Measurements from ENCODE around the gene CNRIP1. TPM values are rescaled to one million over a fixed set of nuclear protein-coding genes. Genes with fewer than 3 reads are reported as not detected.

The CNRIP1 gene
- total RNA-seq, 1 experiment from 2014 or later = not detected

GRCh38 chr2:68366083-68366560 lies 46.4 kb upstream of the CNRIP1 start:
- CTCF ChIA-PET = interaction anchor here (1.0 kb wide), 1 partner anchor 76 kb away, joined by 3 read pairs; no protein-coding TSS in a partner anchor
- POLR2A ChIA-PET = no interaction called here
- no peak overlapping the region for H3K4me3 ChIP-seq (replicated peaks in 1 of 2; ENCODE audit: low read depth in 1 of 2, low read length in 2 of 2)

More at GRCh38 chr2:68366083-68366560, 46.4 kb upstream of the CNRIP1 start:
- BruUV-seq (replicated peaks) = no TSS peak
- no peaks in the 10 kb centered on the region for H3K79me2 ChIP-seq (ENCODE audit: insufficient read depth, low read length)
- no peak for DNase-seq (ENCODE audit: low read depth, low spot score)
- no peaks in the 10 kb centered on the region for H3K27me3 ChIP-seq (ENCODE audit: insufficient read depth, low read length)
- no peaks in the 10 kb centered on the region for H3K9me2 ChIP-seq (ENCODE audit: insufficient read depth)
- H3K9me3 ChIP-seq (ENCODE audit: control insufficient read depth in 1 of 2, insufficient read depth in 1 of 2, low read depth in 1 of 2, low read length in 2 of 2) = no peaks in the 10 kb centered on the region
- no peak overlapping the region for H3K9ac ChIP-seq (ENCODE audit: low read length)
- no peaks in the 10 kb centered on the region for H3K36me3 ChIP-seq (ENCODE audit: control insufficient read depth in 1 of 2, insufficient read depth in 2 of 2, low read length in 2 of 2)
- no peak overlapping the region for H3K27ac ChIP-seq (ENCODE audit: low read depth, low read length)
- no peak for TF ChIP-seq EGR1 (IDR thresholded peaks at IDR 0.05; ENCODE audit: low read depth)
- TF ChIP-seq, protein P1, sequence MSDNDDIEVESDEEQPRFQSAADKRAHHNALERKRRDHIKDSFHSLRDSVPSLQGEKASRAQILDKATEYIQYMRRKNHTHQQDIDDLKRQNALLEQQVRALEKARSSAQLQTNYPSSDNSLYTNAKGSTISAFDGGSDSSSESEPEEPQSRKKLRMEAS (IDR thresholded peaks at IDR 0.05) = no peak
- TF ChIP-seq SP1 (IDR thresholded peaks at IDR 0.05; ENCODE audit: low read depth) = no peak
- TF ChIP-seq POLR2AphosphoS5 (IDR thresholded peaks at IDR 0.05; ENCODE audit: low read depth, low read length) = no peak
- TF ChIP-seq CBX3 (IDR thresholded peaks at IDR 0.05; ENCODE audit: low read depth) = no peak
- TF ChIP-seq, protein P2, sequence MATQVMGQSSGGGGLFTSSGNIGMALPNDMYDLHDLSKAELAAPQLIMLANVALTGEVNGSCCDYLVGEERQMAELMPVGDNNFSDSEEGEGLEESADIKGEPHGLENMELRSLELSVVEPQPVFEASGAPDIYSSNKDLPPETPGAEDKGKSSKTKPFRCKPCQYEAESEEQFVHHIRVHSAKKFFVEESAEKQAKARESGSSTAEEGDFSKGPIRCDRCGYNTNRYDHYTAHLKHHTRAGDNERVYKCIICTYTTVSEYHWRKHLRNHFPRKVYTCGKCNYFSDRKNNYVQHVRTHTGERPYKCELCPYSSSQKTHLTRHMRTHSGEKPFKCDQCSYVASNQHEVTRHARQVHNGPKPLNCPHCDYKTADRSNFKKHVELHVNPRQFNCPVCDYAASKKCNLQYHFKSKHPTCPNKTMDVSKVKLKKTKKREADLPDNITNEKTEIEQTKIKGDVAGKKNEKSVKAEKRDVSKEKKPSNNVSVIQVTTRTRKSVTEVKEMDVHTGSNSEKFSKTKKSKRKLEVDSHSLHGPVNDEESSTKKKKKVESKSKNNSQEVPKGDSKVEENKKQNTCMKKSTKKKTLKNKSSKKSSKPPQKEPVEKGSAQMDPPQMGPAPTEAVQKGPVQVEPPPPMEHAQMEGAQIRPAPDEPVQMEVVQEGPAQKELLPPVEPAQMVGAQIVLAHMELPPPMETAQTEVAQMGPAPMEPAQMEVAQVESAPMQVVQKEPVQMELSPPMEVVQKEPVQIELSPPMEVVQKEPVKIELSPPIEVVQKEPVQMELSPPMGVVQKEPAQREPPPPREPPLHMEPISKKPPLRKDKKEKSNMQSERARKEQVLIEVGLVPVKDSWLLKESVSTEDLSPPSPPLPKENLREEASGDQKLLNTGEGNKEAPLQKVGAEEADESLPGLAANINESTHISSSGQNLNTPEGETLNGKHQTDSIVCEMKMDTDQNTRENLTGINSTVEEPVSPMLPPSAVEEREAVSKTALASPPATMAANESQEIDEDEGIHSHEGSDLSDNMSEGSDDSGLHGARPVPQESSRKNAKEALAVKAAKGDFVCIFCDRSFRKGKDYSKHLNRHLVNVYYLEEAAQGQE (IDR thresholded peaks at IDR 0.05; ENCODE audit: low read depth) = no peak
- no peak for TF ChIP-seq TCF7L2 (IDR thresholded peaks at IDR 0.05; ENCODE audit: borderline replicate concordance, extremely low read depth, insufficient read depth, insufficient read length)
- no peak for TF ChIP-seq ZFX (IDR thresholded peaks at IDR 0.05)
- TF ChIP-seq FOSL1 (IDR thresholded peaks at IDR 0.05; ENCODE audit: low read depth) = no peak
- TF ChIP-seq ATF3 (IDR thresholded peaks at IDR 0.05) = no peak
- H4K20me1 ChIP-seq (ENCODE audit: insufficient read depth) = no peaks in the 10 kb centered on the region
- ATAC-seq = no peak
- no peaks in the 10 kb centered on the region for H3K4me1 ChIP-seq (ENCODE audit: control insufficient read depth in 1 of 2, insufficient read depth in 2 of 2, low read length in 2 of 2)
- intact Hi-C loops (cut with micrococcal nuclease) = no loop called here
- RAD21 ChIA-PET (ENCODE audit: low non-redundant PET in 1 of 2, low total read pairs in 2 of 2, uncharacterized antibody in 2 of 2, unreplicated experiment in 2 of 2) = no interaction called here
- H3K4me2 ChIP-seq (ENCODE audit: low read length) = no peak overlapping the region
- no peak overlapping the region for H2AFZ ChIP-seq (ENCODE audit: low read depth, low read length, poor library complexity, severe bottlenecking)
